NCI-H460 (cell line): ENCODE measurements around the gene LACTB. TPM values are rescaled to one million over a fixed set of nuclear protein-coding genes. Genes with fewer than 3 reads are reported as not detected.

Experiments used
- DNase-seq: peaks from one replicate; pipeline ENCODE4 v3.0.0-alpha.2; 2016; ENCODE audit warnings: low read depth; ENCODE audit errors: extremely low read depth
- total RNA-seq: library from RNA; depleted of rRNA; stranded (reverse); fragments of >200 nt; shearing (Covaris generic); gene quantifications from 2 replicates; pipeline ENCODE4 v1.2.3, GENCODE V29; 2014

LACTB gene
- total RNA-seq, 1 experiment from 2014 or later, result 7.5 TPM

GRCh38 chr15:63122002-63122875 lies 578 bp downstream of the LACTB start:
- peak; percentile 65 for DNase-seq

- no peak for DNase-seq
Measured at GRCh38 chr15:63124506-63124905, 2.8 kb downstream of the LACTB start.

GRCh38 chr15:63126726-63127125 lies 5.1 kb downstream of the LACTB start:
- DNase-seq, result no peak

- DNase-seq, result no peak
Measured at GRCh38 chr15:63133786-63134185, 12.1 kb downstream of the LACTB start.

- no peak for DNase-seq
Measured at GRCh38 chr15:63134245-63134985, 12.8 kb downstream of the LACTB start.

GRCh38 chr15:63135281-63135680 lies 13.6 kb downstream of the LACTB start:
- no peak for DNase-seq

- DNase-seq, result no peak
Measured at GRCh38 chr15:63135804-63136203, 14.1 kb downstream of the LACTB start.

GRCh38 chr15:63136742-63137141 lies 15.1 kb downstream of the LACTB start:
- no peak for DNase-seq

- no peak for DNase-seq
Measured at GRCh38 chr15:63140936-63141335, 19.3 kb downstream of the LACTB start.

GRCh38 chr15:63145426-63145825 lies 23.8 kb downstream of the LACTB start:
- DNase-seq, result no peak

GRCh38 chr15:63146684-63147083 lies 25.0 kb downstream of the LACTB start:
- no peak for DNase-seq

GRCh38 chr15:63151665-63152064 lies 30.0 kb downstream of the LACTB start:
- DNase-seq, result no peak

- no peak for DNase-seq
Measured at GRCh38 chr15:63155486-63155885, 33.8 kb downstream of the LACTB start.

- DNase-seq, result no peak
Measured at GRCh38 chr15:63156086-63156710, 34.5 kb downstream of the LACTB start.

- peak; percentile 13 for DNase-seq
Measured at GRCh38 chr15:63156755-63157117, 35.1 kb downstream of the LACTB start.

- DNase-seq, result peak; percentile 82
Measured at GRCh38 chr15:63157118-63157843, 35.6 kb downstream of the LACTB start, which contains the start of gene RPS27L. Gene RPS27L, minus strand, starts transcription at chr15:63157477. Its CDS starts 72 bp downstream, at chr15:63157405.

GRCh38 chr15:63157891-63158431 lies 36.3 kb downstream of the LACTB start:
- peak; percentile 40 for DNase-seq

GRCh38 chr15:63160638-63161037 lies 39.0 kb downstream of the LACTB start:
- DNase-seq, result no peak

GRCh38 chr15:63163217-63163616 lies 41.6 kb downstream of the LACTB start:
- no peak for DNase-seq

- no peak for DNase-seq
Measured at GRCh38 chr15:63165166-63165859, 43.7 kb downstream of the LACTB start.
